Activated naive CD8-positive, alpha-beta T cell treated with anti-CD3 and anti-CD28 coated beads, Interleukin-2, amount 50 U/mL, for 24 hours (primary cell): ENCODE data around the gene TPP1.

ENCODE experiments used
- ATAC-seq: fragments of 150-1000 bp; cut with Tn5 transposase; one replicate; pipeline ENCODE4 v1.10.0; 2021
- DNase-seq: peaks from one replicate; pipeline ENCODE4 v3.0.0; 2021
- H3K27ac Mint-ChIP-seq: one replicate; pipeline ENCODE4 v1.8.0; 2021; ENCODE audit warnings: mild to moderate bottlenecking, mixed read lengths
- H3K27me3 Mint-ChIP-seq: one replicate; pipeline ENCODE4 v1.8.0; 2021; ENCODE audit warnings: mixed read lengths
- H3K36me3 Mint-ChIP-seq: one replicate; pipeline ENCODE4 v1.8.0; 2021; ENCODE audit warnings: low read depth, mixed read lengths
- H3K4me1 Mint-ChIP-seq: one replicate; pipeline ENCODE4 v1.8.0; 2021; ENCODE audit warnings: mixed read lengths
- H3K4me3 Mint-ChIP-seq: one replicate; pipeline ENCODE4 v1.8.0; 2021; ENCODE audit warnings: mild to moderate bottlenecking, moderate library complexity, mixed read lengths
- H3K9me3 Mint-ChIP-seq: one replicate; pipeline ENCODE4 v1.8.0; 2021; ENCODE audit warnings: mixed read lengths

The TPP1 gene

GRCh38 chr11:6614446-6614845 lies 4.8 kb downstream of the TPP1 start:
- no peaks in the 10 kb centered on the region for H3K27me3 Mint-ChIP-seq
- H3K9me3 Mint-ChIP-seq = no peaks in the 10 kb centered on the region
- peaks cover 26% of the 10 kb centered on the region for H3K4me1 Mint-ChIP-seq
- no peak overlapping the region for H3K4me3 Mint-ChIP-seq
- DNase-seq (no peak), ATAC-seq (no peak)
- H3K36me3 Mint-ChIP-seq = peaks cover 28% of the 10 kb centered on the region
- no peak overlapping the region for H3K27ac Mint-ChIP-seq

- no peak overlapping the region for H3K4me3 Mint-ChIP-seq
- H3K27ac Mint-ChIP-seq = no peak overlapping the region
These were observed 5.7 kb downstream of the TPP1 start for GRCh38 chr11:6613496-6613895.

GRCh38 chr11:6612213-6613041 lies 6.8 kb downstream of the TPP1 start, which contains the start of gene TAF10:
Gene TAF10 (minus strand): TSS chr11:6612216. CDS start chr11:6612189, 27 bp downstream.
- DNase-seq = peak; percentile 97
- H3K27ac Mint-ChIP-seq = peak within 1 kb of the TSS; percentile 88
- H3K36me3 Mint-ChIP-seq = peaks cover 40% of the 10 kb centered on the region
- H3K4me3 Mint-ChIP-seq = no peak within 1 kb of the TSS
- H3K9me3 Mint-ChIP-seq = no peaks in the 10 kb centered on the region
- H3K27me3 Mint-ChIP-seq = no peaks in the 10 kb centered on the region
- peak; percentile 84 for ATAC-seq
- peaks cover 33% of the 10 kb centered on the region for H3K4me1 Mint-ChIP-seq

More at GRCh38 chr11:6613496-6613895, 5.7 kb downstream of the TPP1 start:
- Mint-ChIP-seq H3K4me1 (peaks cover 33% of the 10 kb centered on the region), H3K27me3 (no peaks in the 10 kb centered on the region), H3K9me3 (no peaks in the 10 kb centered on the region), H3K36me3 (peaks cover 37% of the 10 kb centered on the region)
- ATAC-seq = no peak
- DNase-seq = no peak

- no peaks in the 10 kb centered on the region for H3K27me3 Mint-ChIP-seq
- H3K9me3 Mint-ChIP-seq = no peaks in the 10 kb centered on the region
- H3K27ac Mint-ChIP-seq = peak overlapping the region; percentile 88
- H3K4me1 Mint-ChIP-seq = peaks cover 33% of the 10 kb centered on the region
- ATAC-seq (peak; percentile 3), DNase-seq (no peak)
- no peak overlapping the region for H3K4me3 Mint-ChIP-seq
- peaks cover 41% of the 10 kb centered on the region for H3K36me3 Mint-ChIP-seq
These were observed 7.3 kb downstream of the TPP1 start for GRCh38 chr11:6611963-6612212.

- Mint-ChIP-seq H3K36me3 (peaks cover 38% of the 10 kb centered on the region), H3K27ac (peak overlapping the region; percentile 88), H3K4me3 (no peak overlapping the region), H3K4me1 (peaks cover 29% of the 10 kb centered on the region), H3K27me3 (no peaks in the 10 kb centered on the region), H3K9me3 (no peaks in the 10 kb centered on the region)
- DNase-seq (peak; percentile 36), ATAC-seq (no peak)
These were observed 7.9 kb downstream of the TPP1 start for GRCh38 chr11:6611092-6611962.

- Mint-ChIP-seq H3K36me3 (peaks cover 37% of the 10 kb centered on the region), H3K27ac (peak overlapping the region; percentile 50), H3K27me3 (no peaks in the 10 kb centered on the region), H3K4me3 (peak overlapping the region; percentile 12), H3K9me3 (no peaks in the 10 kb centered on the region), H3K4me1 (peaks cover 25% of the 10 kb centered on the region)
- ATAC-seq (no peak), DNase-seq (no peak)
These were observed 8.6 kb downstream of the TPP1 start for GRCh38 chr11:6610591-6610990.

- ATAC-seq (no peak), DNase-seq (no peak)
- Mint-ChIP-seq H3K27ac (peak overlapping the region; percentile 50), H3K4me1 (peaks cover 25% of the 10 kb centered on the region), H3K9me3 (no peaks in the 10 kb centered on the region), H3K4me3 (no peak overlapping the region), H3K27me3 (no peaks in the 10 kb centered on the region), H3K36me3 (peaks cover 32% of the 10 kb centered on the region)
These were observed 9.7 kb downstream of the TPP1 start for GRCh38 chr11:6609502-6610015.

- DNase-seq (no peak), ATAC-seq (no peak)
- no peak overlapping the region for H3K4me3 Mint-ChIP-seq
- peaks cover 25% of the 10 kb centered on the region for H3K4me1 Mint-ChIP-seq
- H3K27me3 Mint-ChIP-seq = no peaks in the 10 kb centered on the region
- peaks cover 32% of the 10 kb centered on the region for H3K36me3 Mint-ChIP-seq
- no peak overlapping the region for H3K27ac Mint-ChIP-seq
- H3K9me3 Mint-ChIP-seq = no peaks in the 10 kb centered on the region
These were observed 10.3 kb downstream of the TPP1 start for GRCh38 chr11:6608726-6609501.

- ATAC-seq = no peak
- H3K27me3 Mint-ChIP-seq = no peaks in the 10 kb centered on the region
- no peaks in the 10 kb centered on the region for H3K9me3 Mint-ChIP-seq
- H3K36me3 Mint-ChIP-seq = peaks cover 32% of the 10 kb centered on the region
- H3K4me3 Mint-ChIP-seq = no peak overlapping the region
- DNase-seq = no peak
- H3K4me1 Mint-ChIP-seq = peaks cover 25% of the 10 kb centered on the region
- no peak overlapping the region for H3K27ac Mint-ChIP-seq
These were observed 11.2 kb downstream of the TPP1 start for GRCh38 chr11:6608011-6608410.

- H3K4me3 Mint-ChIP-seq = peak overlapping the region; percentile 64
- no peaks in the 10 kb centered on the region for H3K9me3 Mint-ChIP-seq
- ATAC-seq (no peak), DNase-seq (no peak)
- H3K36me3 Mint-ChIP-seq = peaks cover 32% of the 10 kb centered on the region
- peaks cover 25% of the 10 kb centered on the region for H3K4me1 Mint-ChIP-seq
- no peaks in the 10 kb centered on the region for H3K27me3 Mint-ChIP-seq
- no peak overlapping the region for H3K27ac Mint-ChIP-seq
These were observed 11.9 kb downstream of the TPP1 start for GRCh38 chr11:6607190-6607795.

GRCh38 chr11:6606471-6607189 lies 12.6 kb downstream of the TPP1 start:
- DNase-seq (peak; percentile 75), ATAC-seq (peak; percentile 34)
- Mint-ChIP-seq H3K4me1 (peaks cover 30% of the 10 kb centered on the region), H3K9me3 (no peaks in the 10 kb centered on the region), H3K4me3 (no peak overlapping the region), H3K36me3 (peaks cover 34% of the 10 kb centered on the region), H3K27me3 (no peaks in the 10 kb centered on the region), H3K27ac (no peak overlapping the region)

- no peak for ATAC-seq
- H3K9me3 Mint-ChIP-seq = no peaks in the 10 kb centered on the region
- no peak for DNase-seq
- H3K27me3 Mint-ChIP-seq = no peaks in the 10 kb centered on the region
- no peak overlapping the region for H3K4me3 Mint-ChIP-seq
- peaks cover 21% of the 10 kb centered on the region for H3K4me1 Mint-ChIP-seq
- no peak overlapping the region for H3K27ac Mint-ChIP-seq
- peaks cover 22% of the 10 kb centered on the region for H3K36me3 Mint-ChIP-seq
These were observed 14.4 kb downstream of the TPP1 start for GRCh38 chr11:6604790-6605189.

GRCh38 chr11:6604081-6604626 lies 15.1 kb downstream of the TPP1 start:
- no peak overlapping the region for H3K4me3 Mint-ChIP-seq
- no peak overlapping the region for H3K27ac Mint-ChIP-seq
- no peaks in the 10 kb centered on the region for H3K27me3 Mint-ChIP-seq
- peak; percentile 50 for ATAC-seq
- H3K4me1 Mint-ChIP-seq = peaks cover 15% of the 10 kb centered on the region
- no peaks in the 10 kb centered on the region for H3K9me3 Mint-ChIP-seq
- H3K36me3 Mint-ChIP-seq = peaks cover 22% of the 10 kb centered on the region
- peak; percentile 52 for DNase-seq
